GM10248 (cell line): Measurements from ENCODE around the gene CABP7.

ENCODE experiments used
- CTCF ChIA-PET: fragments of 300-600 bp; sonication (Branson Sonifier 250); formaldehyde crosslinking; extraction: SDS; loops from one replicate; lab custom pipeline; 2021; ENCODE audit warnings: antibody characterized with exemption; lab: Yijun Ruan, JAX
- POLR2A ChIA-PET: fragments of 350-650 bp; sonication (Branson Sonifier 250); formaldehyde crosslinking; extraction: SDS; loops from one replicate; lab custom pipeline; 2020; ENCODE audit warnings: antibody characterized with exemption; lab: Yijun Ruan, JAX
- DNase-seq: peaks from one replicate; pipeline ENCODE4 v3.0.0; 2012; ENCODE audit errors: extremely low spot score
- CTCF ChIP-seq: IDR thresholded peaks from 2 replicates; pipeline ENCODE4 v1.5.1; 2012; ENCODE audit warnings: mild to moderate bottlenecking, low read depth; ENCODE audit errors: extremely low read depth, missing control alignments, control extremely low read depth

Gene CABP7

GRCh38 chr22:29726106-29726505 lies 6.3 kb downstream of the CABP7 start:
- no peak for TF ChIP-seq CTCF
- no peak for DNase-seq
- ChIA-PET POLR2A (no interaction called here), CTCF (interaction anchor here (3.0 kb wide), 1 partner anchor 279 kb away, joined by 10 read pairs; no protein-coding TSS in a partner anchor)

- POLR2A ChIA-PET, result no interaction called here
- no peak for TF ChIP-seq CTCF
- CTCF ChIA-PET, result interaction anchor here (3.0 kb wide), 1 partner anchor 279 kb away, joined by 10 read pairs; no protein-coding TSS in a partner anchor
- DNase-seq, result no peak
Observed at GRCh38 chr22:29726512-29727130, 6.8 kb downstream of the CABP7 start.

- peak; percentile 41 for TF ChIP-seq CTCF
- CTCF ChIA-PET, result interaction anchor here (3.0 kb wide), 1 partner anchor 278 kb away, joined by 10 read pairs; no protein-coding TSS in a partner anchor
- POLR2A ChIA-PET, result no interaction called here
- DNase-seq, result peak; percentile 71
Observed at GRCh38 chr22:29727131-29727523, 7.3 kb downstream of the CABP7 start.

GRCh38 chr22:29729161-29729560 lies 9.4 kb downstream of the CABP7 start:
- DNase-seq, result no peak
- ChIA-PET POLR2A (no interaction called here), CTCF (no interaction called here)
- no peak for TF ChIP-seq CTCF

GRCh38 chr22:29731058-29731850 lies 11.5 kb downstream of the CABP7 start:
- ChIA-PET POLR2A (no interaction called here), CTCF (interaction anchor here (2.8 kb wide), 1 partner anchor 274 kb away, joined by 11 read pairs; no protein-coding TSS in a partner anchor)
- no peak for TF ChIP-seq CTCF
- DNase-seq, result no peak

GRCh38 chr22:29732883-29733282 lies 13.1 kb downstream of the CABP7 start:
- no peak for TF ChIP-seq CTCF
- CTCF ChIA-PET, result interaction anchor here (2.8 kb wide), 1 partner anchor 272 kb away, joined by 11 read pairs; no protein-coding TSS in a partner anchor
- POLR2A ChIA-PET, result no interaction called here
- DNase-seq, result no peak
